ENCODE data around the gene CA10.
A peak's percentile ranks its signal among the peaks of the same experiment; 100 is the strongest.

Gene CA10

DNA sequence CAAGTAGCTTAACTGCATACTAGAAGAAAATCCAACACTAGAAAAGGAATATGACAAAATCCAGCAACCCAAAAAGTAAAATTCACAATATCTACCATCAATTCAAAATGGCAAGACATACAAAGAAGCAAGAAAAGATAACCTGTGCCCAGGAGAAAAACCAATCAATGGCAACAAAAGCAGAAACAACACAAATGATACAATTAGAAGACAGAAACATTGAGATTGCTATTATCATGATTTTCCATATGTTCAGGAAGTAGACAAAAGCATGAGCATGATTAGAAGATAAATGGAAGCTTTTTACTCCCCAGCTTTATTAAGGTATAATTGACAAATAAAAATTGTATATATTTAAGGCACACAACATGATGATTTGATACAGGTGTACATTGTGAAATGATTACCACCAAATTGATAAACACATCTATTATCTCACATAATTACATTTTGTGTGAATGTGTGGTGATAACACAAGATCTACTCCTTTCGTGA, 117.3 kb downstream of the CA10 start:
- no peak for DNase-seq

DNA sequence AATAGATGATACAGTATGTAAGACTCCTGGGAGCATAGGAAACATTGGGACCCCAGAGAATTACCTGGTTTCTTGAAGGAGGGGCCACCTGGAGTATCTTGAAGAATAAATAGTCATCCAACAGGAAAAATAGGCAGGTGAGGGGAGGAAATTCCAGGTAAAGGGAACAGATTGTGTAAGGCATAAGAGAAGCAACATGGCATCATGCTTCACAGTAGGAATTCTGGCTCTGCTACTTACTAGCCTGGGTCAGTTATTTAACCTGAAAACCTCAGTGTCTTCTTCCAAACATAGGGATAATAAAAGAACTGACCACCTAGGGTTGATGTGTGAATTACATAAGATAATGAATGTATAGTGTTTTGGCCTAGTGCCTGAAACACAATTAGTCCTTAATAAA, 122.1 kb downstream of the CA10 start:
- DNase-seq = no peak

DNA sequence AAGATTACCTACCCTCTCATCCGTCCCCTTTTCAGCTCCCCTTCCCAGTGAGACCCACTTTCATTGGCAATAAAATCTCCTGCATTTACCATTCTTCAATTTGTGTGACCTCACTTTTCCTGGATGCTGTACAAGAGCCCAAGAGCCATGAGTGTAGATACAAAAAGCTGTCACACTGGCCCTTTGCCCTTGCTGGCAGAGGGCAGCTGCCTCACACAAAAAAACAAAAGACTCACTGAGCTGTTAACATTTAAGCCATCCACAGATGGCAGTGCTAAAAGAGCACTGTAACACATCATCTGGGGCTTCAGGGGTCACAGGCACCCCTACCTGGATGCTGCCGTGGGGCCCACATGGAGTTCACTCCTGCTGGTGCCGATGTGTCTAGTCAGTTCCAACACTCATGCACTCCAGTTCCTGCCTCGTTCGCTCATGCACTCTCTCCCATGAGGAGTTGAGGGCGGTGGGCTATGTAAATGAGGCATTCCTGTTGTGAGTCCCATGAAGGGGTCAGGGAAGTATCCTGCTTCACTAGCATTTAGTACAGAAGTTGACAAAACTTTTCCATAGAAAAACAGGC, 123.1 kb downstream of the CA10 start:
- DNase-seq = no peak

DNA sequence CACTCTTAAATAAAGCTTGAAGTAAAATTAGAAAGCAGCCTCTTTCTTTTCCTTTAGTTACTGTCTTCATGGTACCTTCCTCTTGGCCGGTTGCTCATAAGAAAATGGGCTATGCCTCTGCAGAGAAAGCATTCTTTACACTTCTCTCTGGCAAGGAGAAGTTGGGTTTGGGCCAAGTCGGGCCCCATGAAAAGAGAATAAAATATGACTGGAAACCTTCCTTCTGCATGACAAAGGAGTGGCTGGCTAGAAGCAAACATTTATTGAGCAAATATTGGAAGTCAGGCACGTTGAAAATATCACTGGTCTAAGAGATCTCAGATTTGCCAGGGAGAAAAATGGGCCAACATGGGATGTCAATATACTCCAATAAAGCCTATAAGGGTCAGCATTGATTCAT, 126.1 kb downstream of the CA10 start:
- DNase-seq = no peak

DNA sequence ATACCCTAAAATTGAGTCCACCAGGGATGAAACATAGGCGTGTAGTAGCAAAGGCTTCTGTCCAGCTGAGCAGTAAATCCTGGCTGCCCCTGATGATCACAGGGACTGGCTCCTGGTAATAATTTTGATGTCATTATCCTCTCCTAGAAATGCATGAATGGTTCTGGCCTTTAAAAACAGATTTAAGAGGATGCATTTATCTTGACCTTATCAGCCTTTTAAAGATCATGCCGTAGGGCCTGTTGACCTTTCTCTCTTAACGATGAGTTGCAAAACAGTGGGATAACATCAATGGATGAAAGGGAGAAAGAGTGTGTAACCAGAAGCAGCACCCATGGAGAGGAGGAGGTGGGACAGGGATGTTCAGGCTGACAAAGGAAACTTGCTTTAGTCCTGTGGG, 128.5 kb downstream of the CA10 start:
- no peak for DNase-seq

DNA sequence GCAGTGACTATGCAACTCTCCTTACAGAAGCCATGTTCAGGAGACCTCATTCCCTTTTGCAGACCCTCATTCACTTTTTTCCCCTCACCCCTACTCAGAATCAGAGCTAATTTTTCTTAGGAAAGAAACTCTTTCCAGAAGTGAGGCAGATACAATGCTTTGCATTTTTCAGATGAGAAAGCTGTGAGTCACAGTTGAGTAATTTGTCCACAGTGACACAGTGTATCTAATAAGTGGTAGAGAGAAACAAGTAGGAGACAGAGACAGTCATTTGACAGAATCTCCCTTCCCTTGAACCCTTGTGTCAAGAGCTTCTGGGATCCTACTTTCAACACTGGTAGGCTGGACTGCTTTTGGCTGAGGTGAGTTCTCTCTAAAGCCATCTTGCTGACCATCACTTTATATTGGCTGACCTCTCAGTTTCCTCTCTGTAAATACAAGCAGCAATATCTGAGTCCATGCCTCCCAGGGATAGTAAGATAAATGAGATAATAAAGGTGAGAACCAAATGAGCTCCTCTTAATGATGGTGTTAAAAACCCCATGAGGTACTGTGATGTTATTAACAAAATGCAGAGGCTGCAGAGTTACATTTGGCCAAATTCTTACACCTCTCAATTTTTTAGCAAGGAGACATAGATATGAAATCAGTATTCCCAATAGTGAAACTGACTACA, 130.8 kb downstream of the CA10 start:
- peak; percentile 84 for DNase-seq

DNA sequence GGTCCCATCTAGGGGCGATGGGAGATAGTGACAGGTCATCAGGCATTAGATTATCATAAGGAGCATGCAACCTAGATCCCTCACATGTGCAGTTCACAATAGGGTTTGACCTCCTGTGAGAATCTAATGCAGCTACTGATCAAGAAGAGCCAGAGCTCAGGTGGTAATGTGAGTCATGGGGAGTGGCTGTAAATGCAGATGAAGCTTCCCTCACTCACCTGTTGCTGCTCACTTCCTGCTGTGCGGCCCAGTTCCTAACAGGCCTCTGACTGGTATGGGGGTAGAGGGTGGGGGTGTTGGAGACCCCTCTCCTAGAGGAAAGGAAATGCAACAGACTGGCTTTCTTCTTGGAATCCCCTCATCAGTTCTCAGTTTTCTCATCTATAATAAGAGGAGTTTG, 131.4 kb downstream of the CA10 start:
- DNase-seq = no peak

DNA sequence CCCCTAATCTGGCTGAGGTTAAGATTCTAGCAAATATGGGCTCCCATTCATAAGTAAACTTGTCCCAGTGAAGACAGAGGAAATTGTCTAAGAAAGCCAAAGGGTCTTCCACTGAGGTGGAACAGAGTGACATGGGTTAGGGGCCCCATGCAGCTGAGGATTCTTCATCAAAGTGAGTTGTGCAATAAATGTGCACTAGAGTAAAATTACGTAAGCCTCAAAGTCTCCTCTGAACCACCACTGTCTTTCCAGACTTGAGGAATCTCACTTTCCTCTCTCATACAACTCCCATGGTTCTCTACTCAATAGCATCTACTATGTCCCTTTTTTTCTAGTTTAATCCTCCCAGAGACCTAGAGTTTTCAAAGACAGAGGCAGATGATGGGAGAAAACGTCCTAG, 132.4 kb downstream of the CA10 start:
- peak; percentile 31 for DNase-seq

DNA sequence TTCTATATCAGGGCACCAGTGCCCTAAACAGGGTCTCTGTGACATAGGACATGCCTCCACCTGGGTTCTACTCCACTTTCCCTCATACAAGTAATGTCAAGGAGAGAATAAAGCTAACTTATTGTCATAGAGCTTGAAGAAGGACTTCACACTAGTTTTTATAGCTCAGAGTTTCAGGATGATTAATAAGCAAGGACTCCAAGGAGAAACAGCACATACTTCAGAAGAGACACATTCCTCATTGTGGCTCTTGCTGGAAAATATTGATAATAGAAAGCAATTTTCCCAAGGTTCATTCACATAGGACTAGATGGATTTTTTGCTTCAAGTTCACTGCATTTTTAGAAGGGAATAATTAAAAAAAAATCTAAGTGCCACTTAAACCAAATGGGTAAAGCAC, 133.3 kb downstream of the CA10 start:
- DNase-seq = peak; percentile 59

DNA sequence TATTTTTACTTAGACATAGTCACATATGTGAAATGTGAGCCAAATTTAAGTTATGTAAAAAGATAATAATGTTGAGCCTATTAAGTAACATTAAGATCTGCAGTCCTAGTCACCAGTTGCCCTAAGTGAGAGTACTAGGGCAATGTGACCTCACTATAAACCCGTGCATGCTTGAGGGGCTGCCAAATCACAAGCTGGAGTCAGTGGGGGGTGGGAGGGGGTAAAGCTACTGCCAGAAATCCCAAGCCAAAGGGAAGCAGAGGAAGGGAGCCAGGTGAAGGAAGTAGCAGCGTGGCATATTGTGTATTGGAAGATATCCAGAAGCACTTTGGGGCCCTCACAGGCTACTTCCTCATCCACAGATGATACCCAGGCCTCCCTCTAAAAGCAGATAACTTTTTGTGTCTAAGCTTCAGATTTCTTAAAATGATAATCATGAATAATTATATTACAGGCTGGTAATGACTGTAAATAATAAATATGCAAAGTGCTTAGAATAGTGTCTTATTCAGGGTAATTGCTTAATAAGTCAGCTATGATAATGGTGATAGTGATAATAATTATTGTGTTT, 134.1 kb downstream of the CA10 start:
- DNase-seq = peak; percentile 58

DNA sequence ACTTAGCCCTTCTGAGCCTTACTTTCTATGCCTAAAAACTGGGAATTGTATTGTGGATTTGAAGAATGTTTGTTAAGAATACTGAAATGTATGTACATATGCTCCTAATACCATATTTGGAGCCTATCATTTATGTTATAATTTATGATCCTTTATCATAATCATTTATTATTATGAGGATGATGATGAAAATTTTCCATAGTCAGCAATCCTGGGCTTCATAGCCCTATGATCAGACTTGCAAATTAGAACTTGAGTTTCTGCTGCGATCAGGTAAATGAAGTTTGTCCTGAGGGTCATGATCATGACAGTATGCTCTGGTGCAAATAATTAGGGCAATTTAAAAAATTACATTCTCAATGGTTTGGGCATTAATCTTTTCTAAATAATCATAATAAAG, 147.4 kb downstream of the CA10 start:
- no peak for DNase-seq

DNA sequence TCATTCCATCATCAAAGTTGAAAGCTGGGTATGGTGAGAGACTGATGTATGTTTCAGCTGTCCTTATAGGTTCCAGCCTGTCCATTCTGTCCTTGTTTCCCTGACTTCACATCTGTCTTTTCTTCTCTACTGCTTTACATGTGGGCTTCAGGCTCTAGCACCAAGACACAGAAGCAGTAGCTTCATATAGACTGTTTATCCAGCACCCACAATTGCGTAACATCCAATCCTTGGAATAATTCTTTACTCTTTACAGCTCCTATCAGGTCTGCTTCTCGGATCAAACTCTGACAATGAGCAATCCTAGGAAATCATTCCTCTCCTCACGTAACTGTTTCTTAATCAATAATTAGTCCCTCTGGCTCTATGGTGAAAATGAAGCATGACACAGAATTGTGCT, 158.9 kb downstream of the CA10 start:
- DNase-seq = no peak

DNA sequence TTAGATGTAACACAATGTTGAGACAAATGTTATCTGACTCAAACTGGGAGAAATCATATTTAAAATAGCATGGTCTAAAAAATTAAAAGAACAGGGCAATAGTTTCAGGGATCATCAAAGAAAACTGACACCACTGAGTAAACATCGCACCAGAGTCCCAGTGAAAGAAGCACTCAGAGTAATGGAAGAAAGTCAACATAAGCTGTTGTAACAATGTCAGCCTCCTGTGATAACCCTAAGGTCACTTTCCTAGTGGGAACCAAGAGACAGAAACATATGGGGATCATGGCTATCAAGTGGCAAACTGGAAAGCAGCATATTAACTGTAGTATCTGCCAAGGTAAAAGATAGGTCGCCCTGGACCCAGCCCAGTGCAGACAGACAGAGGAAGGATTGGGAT, 160.8 kb downstream of the CA10 start:
- DNase-seq = no peak

DNA sequence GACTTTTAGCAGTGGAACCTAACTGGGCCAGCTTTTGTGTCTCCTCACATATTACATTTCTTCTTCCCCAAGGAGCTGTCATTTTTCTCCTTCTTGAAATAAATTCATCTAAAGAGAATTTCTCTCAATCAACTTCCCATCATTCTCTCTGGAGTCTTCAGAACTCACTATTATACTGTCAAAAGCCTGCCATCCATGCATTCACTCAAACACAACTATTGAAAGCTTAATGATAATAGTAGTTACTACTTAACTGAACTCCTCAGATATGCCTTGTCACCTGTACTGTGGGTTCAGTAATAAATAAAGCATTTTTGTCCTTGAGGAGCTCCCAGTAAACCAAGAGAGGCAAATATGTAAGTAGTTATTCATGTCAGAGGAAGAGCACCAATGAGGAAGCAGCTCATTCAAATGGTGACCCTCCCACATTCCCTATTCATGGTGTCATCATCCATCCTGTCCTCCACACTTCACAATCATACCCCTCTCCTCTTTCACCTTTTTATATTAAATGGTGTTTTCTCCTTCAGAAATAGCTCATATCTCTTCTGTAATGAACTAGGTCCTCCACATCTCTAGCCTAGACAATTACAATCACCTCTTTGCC, 162.6 kb downstream of the CA10 start:
- peak; percentile 26 for DNase-seq

DNA sequence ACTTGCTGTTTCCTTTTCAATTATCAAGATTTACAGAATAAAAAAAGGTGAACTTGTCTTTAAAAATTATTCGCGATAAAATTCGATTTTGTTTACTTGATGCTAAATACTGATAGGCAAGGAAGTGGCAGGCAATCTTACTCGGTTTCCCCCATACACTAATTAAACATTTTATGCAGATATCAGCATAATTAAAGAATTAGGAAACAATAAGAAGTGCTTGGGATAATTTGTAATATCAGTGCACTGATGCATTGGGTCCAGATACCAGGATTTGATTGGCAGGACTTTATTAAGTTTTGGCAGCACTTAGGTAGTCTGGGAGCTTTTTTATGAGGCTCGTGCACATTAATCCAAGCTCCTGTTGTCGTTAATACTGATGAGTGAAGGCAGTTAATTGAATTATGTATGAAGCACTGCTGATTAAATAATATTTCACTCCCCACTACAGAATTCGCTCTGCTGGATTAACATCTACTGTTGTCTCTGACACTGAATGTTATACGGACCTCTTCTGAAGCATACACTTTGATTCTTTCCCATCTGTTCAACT, 165.6 kb downstream of the CA10 start:
- no peak for DNase-seq

DNA sequence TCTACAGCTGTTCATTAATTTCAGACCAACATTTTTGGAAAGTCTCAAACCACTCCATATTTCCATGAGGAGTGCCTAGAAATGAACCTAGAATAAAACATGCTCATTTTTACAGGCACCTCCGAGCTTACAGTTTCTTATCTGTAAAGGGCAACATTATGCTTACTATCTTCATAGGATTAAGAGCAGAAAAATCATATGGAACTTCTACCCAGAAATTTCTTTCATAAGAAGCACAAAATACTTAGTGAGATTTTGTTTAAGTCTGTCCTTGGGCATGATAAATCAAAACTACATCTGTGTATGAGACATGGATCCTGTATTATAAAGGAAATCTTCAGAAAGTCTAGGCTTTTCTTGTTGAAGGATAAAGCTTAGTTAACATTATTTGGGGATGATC, 187.4 kb downstream of the CA10 start:
- DNase-seq = no peak

DNA sequence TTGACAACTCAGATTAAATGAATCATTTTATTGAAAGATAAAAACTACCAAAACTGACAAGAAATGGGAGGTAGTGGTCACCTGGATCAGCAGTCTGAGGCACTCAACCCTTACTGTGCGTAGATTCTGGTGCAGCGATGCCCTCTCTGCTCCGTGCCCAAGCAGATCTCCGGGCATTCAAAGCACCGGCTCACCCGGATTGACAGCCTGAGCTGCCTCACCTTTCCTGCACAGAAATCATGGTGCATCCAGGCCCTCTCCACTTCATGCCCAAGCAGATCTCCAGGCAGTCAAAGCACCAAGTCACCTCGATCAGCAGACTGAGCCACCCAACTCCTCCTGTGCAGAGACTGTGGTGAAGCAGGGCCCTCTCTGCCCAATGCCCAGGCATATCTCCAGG, 196.8 kb downstream of the CA10 start:
- no peak for DNase-seq

DNA sequence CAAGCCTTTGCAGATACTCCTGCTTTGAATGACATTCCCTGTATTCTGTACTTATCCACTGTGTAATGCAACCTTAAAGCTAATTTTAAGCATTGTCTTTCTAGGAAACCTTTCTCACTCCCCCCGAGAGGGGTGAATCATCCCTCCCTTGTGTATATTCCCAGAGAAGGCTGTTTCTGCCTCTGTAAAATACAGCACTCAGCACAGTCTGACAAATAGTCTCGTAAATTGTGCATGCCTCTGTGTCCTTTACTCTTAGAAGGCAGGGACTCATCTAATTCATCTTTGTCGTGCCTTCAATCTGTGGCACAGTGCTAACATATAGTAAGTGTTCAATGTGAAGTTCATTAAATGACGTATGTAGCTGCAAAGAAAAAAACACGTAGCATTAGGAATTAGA, 200.7 kb downstream of the CA10 start:
- peak; percentile 6 for DNase-seq

DNA sequence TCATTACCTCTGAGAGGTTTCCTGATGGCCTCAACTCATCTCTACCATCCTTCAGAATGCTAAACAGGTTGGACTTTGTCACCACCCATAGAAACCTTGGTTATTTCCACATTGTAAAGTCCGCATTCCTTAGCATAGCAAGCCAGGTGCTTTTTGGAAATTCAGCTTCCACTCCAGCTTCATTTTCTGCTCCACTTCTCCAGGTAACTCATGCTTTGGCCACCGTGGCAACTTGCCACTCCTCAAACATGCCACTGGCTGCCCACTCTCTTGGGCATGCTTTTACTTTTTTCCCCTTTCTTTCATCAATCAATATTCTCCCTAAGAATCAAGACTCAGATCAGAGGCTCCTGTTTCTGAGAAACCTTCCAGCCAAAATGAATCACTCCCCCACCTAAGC, 203.3 kb downstream of the CA10 start:
- DNase-seq = no peak

DNA sequence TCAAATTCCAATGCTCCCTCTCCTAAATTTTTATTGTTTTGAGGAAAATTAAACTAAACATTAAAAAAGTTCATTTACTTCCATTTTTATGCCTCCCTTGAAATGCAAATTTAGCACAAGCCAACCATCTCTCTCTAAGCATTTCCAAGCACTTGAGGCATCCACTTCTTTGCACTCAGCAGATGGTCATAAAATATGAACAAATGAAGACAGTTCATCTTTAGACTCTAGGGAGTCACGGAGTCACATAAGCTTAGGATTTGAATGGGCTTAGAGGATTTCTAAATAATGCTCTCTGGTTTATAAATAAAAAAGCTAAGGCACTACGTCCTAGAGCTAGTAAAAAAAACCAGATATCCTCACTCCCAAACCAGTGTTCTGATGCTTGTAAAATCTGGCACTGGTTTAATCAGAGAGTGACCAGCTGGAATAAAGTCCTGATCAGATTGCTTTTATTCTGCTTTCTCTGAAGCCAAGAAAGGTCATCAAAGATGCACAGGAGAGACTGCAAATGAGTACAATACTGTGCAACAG, 204.2 kb downstream of the CA10 start:
- DNase-seq = no peak

DNA sequence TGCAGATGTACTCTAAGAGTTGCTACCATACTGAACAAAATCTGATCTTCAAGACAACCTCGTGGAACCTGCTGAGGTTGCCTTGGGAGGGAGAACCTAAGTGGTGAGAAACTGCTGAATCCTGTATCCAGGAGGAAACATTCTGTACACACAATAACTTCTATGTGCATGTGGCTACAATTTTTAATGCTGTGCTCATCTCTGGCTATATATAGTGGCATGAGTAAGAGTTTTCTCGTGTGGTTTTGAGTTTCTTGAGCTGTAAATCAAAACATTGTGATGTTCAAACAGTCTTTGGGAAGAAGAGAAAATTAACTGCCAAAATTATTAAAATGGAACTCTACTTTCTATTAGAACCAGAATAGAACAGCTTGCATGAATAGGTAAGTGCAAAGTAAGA, 206.8 kb downstream of the CA10 start:
- peak; percentile 35 for DNase-seq

DNA sequence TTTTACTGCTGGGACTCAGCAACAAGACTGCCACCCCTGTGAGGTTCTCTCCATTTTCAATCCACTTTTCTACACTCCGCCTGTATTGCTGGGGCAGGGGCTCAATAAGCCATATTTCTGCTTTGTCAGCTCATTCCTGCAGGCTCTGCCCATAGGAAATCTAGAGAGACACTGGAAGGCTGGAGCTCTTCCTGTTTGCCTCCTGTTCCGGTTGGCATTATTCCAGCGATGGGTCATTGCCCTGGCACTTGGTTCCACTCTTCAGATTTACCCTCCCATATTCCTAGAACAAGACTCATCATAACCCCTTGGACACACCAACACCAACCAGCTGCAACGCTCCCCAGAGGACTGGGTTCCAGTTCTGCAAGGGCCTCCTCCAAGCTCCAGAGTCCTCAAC, 210.4 kb downstream of the CA10 start:
- DNase-seq = peak; percentile 7

DNA sequence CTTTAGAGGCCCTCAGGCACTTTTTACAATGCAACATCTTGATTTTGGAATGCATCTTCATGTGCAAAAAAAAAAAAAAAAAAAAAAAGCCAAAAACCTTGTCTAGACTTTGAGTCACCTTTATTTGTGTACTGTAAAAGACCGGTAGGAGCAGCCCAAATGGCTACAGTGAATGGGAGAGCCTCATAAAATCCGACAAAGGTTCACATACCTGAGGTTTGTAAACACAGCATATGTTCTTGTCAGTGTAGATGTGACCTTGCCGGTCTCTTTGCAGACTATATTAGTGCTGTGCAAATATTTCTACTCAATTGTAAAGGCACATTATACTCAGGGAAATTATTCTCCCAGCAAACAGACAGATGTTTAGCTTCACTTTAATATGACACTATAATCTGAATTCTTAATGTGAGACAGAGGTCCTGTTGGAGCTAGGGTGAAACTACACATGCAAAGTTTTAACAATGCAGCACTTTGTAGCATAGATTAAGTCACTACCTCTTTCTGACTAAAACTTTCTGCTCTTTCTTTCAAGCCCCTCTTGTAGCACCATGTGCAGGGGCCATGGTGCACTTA, 211.3 kb downstream of the CA10 start:
- DNase-seq = no peak

Data from fibroblast of skin of right quadriceps (primary cell).